Measurements from ENCODE around the gene EP400.

EP400 gene

DNA sequence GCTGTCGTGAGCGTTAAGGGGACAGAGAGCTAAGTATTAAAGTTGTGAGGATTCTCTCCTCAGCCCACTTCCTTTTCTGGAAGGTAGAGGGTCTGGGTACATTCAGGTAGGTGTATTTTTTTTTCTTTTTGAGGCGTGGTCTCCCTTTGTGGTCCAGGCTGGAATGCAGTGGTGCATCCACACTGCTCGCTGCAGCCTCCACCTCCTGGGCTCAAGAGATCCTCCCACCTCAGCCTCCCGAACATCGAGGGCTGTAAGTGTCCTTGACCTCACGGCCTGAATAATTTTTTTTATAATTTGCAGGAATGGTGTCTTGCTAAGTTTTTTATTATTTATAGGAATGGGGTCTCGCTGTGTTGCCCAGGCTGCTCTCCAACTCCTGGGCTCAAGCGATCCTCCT lies 19.2 kb upstream of the EP400 start:
- Histone ChIP-seq H3K27ac (ENCODE audit: low read length) (no peak overlapping the region), H3K27me3 (ENCODE audit: control insufficient read depth in 1 of 2, insufficient read depth in 2 of 2, low read length in 2 of 2) (no peaks in the 10 kb centered on the region), H3K9me3 (ENCODE audit: control insufficient read depth in 2 of 2, low read length in 2 of 2) (no peaks in the 10 kb centered on the region), H3K36me3 (ENCODE audit: control insufficient read depth in 2 of 2, insufficient read depth in 2 of 2, low read length in 2 of 2) (peaks cover 18 to 23% of the 10 kb centered on the region in 2 donors), H3K9ac (ENCODE audit: low read length in 2 of 2) (peak overlapping the region in 1 of 2 donors; percentile 55), H3K4me1 (ENCODE audit: control insufficient read depth, insufficient read depth, low read length) (peaks cover 11% of the 10 kb centered on the region), H3K4me3 (ENCODE audit: low read length in 2 of 2) (peak overlapping the region in 1 of 2 donors; percentile 82)

DNA sequence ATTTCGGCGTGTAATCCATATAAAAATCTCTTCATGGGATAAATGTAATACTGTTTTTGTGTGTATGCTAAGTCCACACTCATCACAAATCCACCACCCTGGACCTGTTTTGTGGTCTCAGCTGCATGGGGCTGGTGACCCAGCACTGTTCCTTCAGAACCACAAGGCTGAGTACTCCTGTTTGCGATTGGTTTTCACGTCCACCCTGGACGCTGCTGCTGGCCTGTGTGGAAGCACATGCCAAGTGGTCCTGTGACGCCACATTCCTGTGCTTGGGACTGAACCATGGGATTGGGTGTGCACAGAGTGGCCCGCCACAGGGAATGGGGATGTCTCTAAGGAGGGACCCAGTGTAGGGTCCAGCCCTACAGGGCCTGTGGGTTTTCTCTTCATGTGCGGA lies 16.4 kb upstream of the EP400 start:
- H3K36me3 ChIP-seq (ENCODE audit: control insufficient read depth in 2 of 2, insufficient read depth in 2 of 2, low read length in 2 of 2) = peaks cover 18 to 23% of the 10 kb centered on the region in 2 donors
- no peaks in the 10 kb centered on the region for H3K9me3 ChIP-seq (ENCODE audit: control insufficient read depth in 2 of 2, low read length in 2 of 2)
- H3K4me3 ChIP-seq (ENCODE audit: low read length in 2 of 2) = no peak overlapping the region
- no peaks in the 10 kb centered on the region for H3K27me3 ChIP-seq (ENCODE audit: control insufficient read depth in 1 of 2, insufficient read depth in 2 of 2, low read length in 2 of 2)
- no peak overlapping the region for H3K9ac ChIP-seq (ENCODE audit: low read length in 2 of 2)
- H3K27ac ChIP-seq (ENCODE audit: low read length) = no peak overlapping the region
- peaks cover 10% of the 10 kb centered on the region for H3K4me1 ChIP-seq (ENCODE audit: control insufficient read depth, insufficient read depth, low read length)

DNA sequence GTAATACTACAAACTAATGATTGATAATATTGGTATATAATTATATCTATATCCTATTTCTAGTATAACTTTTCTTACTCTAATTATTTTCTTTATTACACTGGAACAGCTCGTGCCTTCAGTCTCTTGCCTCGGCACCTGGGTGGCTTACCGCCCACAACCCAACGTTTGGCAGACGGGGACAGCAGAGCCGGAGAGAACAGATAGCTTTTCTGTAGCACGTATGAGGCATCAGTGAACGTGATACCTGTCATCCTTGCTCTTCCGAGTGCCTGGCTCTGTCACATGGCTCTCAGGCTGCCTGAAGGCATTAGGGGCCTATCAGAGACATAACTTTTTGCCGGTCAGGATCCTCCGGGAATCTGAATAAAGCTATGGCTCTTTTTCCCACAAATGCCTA lies 15.2 kb upstream of the EP400 start:
- peaks cover 22 to 27% of the 10 kb centered on the region in 2 donors for H3K36me3 ChIP-seq (ENCODE audit: control insufficient read depth in 2 of 2, insufficient read depth in 2 of 2, low read length in 2 of 2)
- no peaks in the 10 kb centered on the region for H3K27me3 ChIP-seq (ENCODE audit: control insufficient read depth in 1 of 2, insufficient read depth in 2 of 2, low read length in 2 of 2)
- no peak overlapping the region for H3K27ac ChIP-seq (ENCODE audit: low read length)
- H3K4me1 ChIP-seq (ENCODE audit: control insufficient read depth, insufficient read depth, low read length) = peaks cover 7% of the 10 kb centered on the region
- H3K9ac ChIP-seq (ENCODE audit: low read length in 2 of 2) = no peak overlapping the region
- H3K4me3 ChIP-seq (ENCODE audit: low read length in 2 of 2) = no peak overlapping the region
- no peaks in the 10 kb centered on the region for H3K9me3 ChIP-seq (ENCODE audit: control insufficient read depth in 2 of 2, low read length in 2 of 2)

DNA sequence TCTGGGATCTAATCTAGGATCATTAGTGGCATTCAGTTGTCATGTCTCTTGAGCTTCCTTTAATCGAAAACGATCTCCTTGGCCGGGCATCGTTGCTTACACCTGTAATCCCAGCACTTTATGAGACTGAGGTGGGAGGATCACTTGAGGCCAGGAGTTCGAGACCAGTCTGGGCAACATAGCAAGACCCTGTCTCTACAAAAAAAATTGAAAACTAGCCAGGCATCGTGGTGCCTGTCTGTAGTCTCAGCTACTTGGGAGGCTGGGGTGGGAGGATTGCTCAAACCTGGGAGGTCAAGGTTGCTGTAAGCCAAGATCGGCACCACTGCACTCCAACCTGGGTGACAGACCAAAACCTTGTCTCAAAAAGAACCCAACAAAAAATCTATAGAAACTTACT lies 11.7 kb upstream of the EP400 start:
- Histone ChIP-seq H3K9ac (ENCODE audit: low read length in 2 of 2) (no peak overlapping the region), H3K27me3 (ENCODE audit: control insufficient read depth in 1 of 2, insufficient read depth in 2 of 2, low read length in 2 of 2) (no peaks in the 10 kb centered on the region), H3K27ac (ENCODE audit: low read length) (no peak overlapping the region), H3K36me3 (ENCODE audit: control insufficient read depth in 2 of 2, insufficient read depth in 2 of 2, low read length in 2 of 2) (peaks cover 24 to 32% of the 10 kb centered on the region in 2 donors), H3K9me3 (ENCODE audit: control insufficient read depth in 2 of 2, low read length in 2 of 2) (no peaks in the 10 kb centered on the region), H3K4me3 (ENCODE audit: low read length in 2 of 2) (no peak overlapping the region), H3K4me1 (ENCODE audit: control insufficient read depth, insufficient read depth, low read length) (no peaks in the 10 kb centered on the region)

DNA sequence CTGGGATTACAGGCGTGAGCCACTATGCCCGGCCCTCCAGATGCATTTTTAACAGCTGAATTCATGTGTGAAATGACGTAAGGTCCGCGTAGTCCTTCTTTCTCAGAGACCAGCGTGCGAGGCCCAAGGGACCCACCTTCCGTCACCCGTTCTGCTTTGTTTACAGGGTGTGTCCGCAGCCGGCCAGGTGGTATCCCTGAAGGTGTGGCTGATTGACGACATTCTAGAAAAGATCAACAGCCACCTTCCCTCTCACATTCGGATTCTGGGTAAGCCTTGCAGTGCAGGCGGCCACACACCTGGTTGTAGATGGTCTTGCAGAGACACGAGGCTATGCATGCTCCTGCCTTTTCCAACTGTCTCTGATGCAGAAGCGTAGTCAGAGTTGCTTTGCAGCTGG lies 10.7 kb upstream of the EP400 start:
- Histone ChIP-seq H3K9me3 (ENCODE audit: control insufficient read depth in 2 of 2, low read length in 2 of 2) (no peaks in the 10 kb centered on the region), H3K4me1 (ENCODE audit: control insufficient read depth, insufficient read depth, low read length) (no peaks in the 10 kb centered on the region), H3K27ac (ENCODE audit: low read length) (no peak overlapping the region), H3K9ac (ENCODE audit: low read length in 2 of 2) (no peak overlapping the region), H3K27me3 (ENCODE audit: control insufficient read depth in 1 of 2, insufficient read depth in 2 of 2, low read length in 2 of 2) (no peaks in the 10 kb centered on the region), H3K36me3 (ENCODE audit: control insufficient read depth in 2 of 2, insufficient read depth in 2 of 2, low read length in 2 of 2) (peaks cover 18 to 28% of the 10 kb centered on the region in 2 donors), H3K4me3 (ENCODE audit: low read length in 2 of 2) (no peak overlapping the region)

DNA sequence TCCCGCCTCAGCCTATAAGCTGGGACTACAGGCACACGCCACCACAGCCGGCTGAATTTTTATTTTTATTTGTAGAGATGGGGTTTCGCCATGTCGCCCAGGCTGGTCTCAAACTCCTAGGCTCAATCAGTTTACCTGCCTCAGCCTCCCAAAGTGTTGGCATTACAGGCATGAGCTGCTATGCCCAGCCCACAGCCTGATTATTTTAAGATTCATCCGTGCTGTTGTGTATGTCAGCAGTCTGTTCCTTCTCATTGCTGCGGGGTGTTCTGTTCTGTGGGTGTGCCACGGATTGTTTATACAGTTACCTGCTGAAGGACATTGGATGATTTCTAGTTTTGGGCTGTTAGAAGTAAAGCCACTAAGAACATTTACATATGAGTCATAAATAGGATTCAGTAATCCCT lies 9.6 kb upstream of the EP400 start:
- Histone ChIP-seq H3K4me3 (ENCODE audit: low read length in 2 of 2) (no peak overlapping the region), H3K27me3 (ENCODE audit: control insufficient read depth in 1 of 2, insufficient read depth in 2 of 2, low read length in 2 of 2) (no peaks in the 10 kb centered on the region), H3K9ac (ENCODE audit: low read length in 2 of 2) (no peak overlapping the region), H3K27ac (ENCODE audit: low read length) (no peak overlapping the region), H3K9me3 (ENCODE audit: control insufficient read depth in 2 of 2, low read length in 2 of 2) (no peaks in the 10 kb centered on the region), H3K4me1 (ENCODE audit: control insufficient read depth, insufficient read depth, low read length) (no peaks in the 10 kb centered on the region), H3K36me3 (ENCODE audit: control insufficient read depth in 2 of 2, insufficient read depth in 2 of 2, low read length in 2 of 2) (peaks cover 15 to 22% of the 10 kb centered on the region in 2 donors)

DNA sequence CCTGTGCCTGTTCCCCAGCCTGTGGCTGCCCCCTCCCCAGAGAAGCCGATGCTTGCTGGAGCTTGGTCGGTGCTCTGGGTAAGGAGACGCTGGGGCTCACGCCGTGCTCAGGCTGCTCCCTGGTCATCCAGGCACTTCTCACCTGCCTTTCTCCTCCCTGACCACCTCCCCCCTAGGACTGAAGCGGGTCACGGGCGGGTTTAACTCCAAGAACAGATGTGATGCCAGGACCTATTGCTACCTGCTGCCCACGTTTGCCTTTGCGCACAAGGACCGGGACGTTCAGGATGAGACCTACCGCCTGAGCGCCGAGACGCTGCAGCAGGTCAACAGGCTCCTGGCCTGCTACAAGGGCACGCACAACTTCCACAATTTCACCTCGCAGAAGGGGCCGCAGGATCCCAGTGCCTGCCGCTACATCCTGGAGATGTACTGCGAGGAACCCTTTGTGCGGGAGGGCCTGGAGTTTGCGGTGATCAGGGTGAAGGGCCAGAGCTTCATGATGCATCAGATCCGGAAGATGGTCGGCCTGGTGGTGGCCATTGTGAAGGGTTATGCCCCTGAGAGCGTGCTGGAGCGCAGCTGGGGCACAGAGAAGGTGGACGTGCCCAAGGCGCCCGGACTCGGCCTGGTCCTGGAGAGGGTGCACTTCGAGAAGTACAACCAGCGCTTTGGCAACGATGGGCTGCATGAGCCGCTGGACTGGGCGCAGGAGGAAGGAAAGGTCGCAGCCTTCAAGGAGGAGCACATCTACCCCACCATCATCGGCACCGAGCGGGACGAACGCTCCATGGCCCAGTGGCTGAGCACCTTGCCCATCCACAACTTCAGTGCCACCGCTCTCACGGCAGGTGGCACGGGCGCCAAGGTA lies 8.4 kb upstream of the EP400 start:
- Histone ChIP-seq H3K9ac (ENCODE audit: low read length in 2 of 2) (no peak overlapping the region), H3K4me1 (ENCODE audit: control insufficient read depth, insufficient read depth, low read length) (no peaks in the 10 kb centered on the region), H3K9me3 (ENCODE audit: control insufficient read depth in 2 of 2, low read length in 2 of 2) (no peaks in the 10 kb centered on the region), H3K36me3 (ENCODE audit: control insufficient read depth in 2 of 2, insufficient read depth in 2 of 2, low read length in 2 of 2) (peaks cover 15 to 22% of the 10 kb centered on the region in 2 donors), H3K27ac (ENCODE audit: low read length) (no peak overlapping the region), H3K4me3 (ENCODE audit: low read length in 2 of 2) (no peak overlapping the region), H3K27me3 (ENCODE audit: control insufficient read depth in 1 of 2, insufficient read depth in 2 of 2, low read length in 2 of 2) (no peaks in the 10 kb centered on the region)

DNA sequence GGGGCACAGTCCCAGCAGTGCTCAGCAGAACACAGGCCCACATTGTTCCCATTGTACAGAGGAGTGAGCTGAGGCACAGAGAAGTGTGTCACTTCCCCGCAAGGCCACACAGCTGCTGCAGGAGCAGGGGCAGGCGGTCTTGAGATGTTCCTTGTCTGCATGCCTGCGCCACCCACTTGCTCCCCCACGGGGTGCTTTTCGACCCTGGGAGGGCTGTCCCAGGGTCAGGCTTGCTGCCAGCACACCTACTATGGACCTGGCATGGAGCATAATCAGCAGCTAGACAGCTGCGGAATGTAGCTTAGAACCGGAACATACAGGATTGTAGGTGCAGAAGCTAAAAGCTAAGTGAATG lies 7.8 kb upstream of the EP400 start:
- Histone ChIP-seq H3K4me1 (ENCODE audit: control insufficient read depth, insufficient read depth, low read length) (no peaks in the 10 kb centered on the region), H3K27me3 (ENCODE audit: control insufficient read depth in 1 of 2, insufficient read depth in 2 of 2, low read length in 2 of 2) (no peaks in the 10 kb centered on the region), H3K27ac (ENCODE audit: low read length) (no peak overlapping the region), H3K4me3 (ENCODE audit: low read length in 2 of 2) (no peak overlapping the region), H3K9me3 (ENCODE audit: control insufficient read depth in 2 of 2, low read length in 2 of 2) (no peaks in the 10 kb centered on the region), H3K36me3 (ENCODE audit: control insufficient read depth in 2 of 2, insufficient read depth in 2 of 2, low read length in 2 of 2) (peaks cover 15 to 22% of the 10 kb centered on the region in 2 donors), H3K9ac (ENCODE audit: low read length in 2 of 2) (no peak overlapping the region)

DNA sequence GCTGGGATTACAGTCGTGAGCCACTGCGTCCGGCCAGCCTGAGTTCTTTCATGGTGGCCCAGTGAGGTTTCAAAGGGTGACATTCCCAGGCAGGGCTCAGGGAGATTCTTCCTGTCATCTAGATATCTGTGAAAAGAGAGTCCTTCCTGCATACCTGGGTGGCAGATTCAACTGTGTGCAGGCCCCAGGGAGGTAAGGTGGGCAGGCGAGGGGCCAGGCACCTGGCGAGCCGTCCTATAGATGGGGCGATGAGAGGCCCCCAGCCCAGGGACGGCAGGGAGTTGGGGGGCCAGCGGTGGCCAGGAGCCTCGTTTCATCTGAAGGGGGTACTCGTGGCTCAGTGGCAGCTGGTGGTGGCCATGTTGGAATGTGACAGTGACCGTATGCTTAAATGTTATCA lies 7.1 kb upstream of the EP400 start:
- no peaks in the 10 kb centered on the region for H3K4me1 ChIP-seq (ENCODE audit: control insufficient read depth, insufficient read depth, low read length)
- no peaks in the 10 kb centered on the region for H3K9me3 ChIP-seq (ENCODE audit: control insufficient read depth in 2 of 2, low read length in 2 of 2)
- H3K36me3 ChIP-seq (ENCODE audit: control insufficient read depth in 2 of 2, insufficient read depth in 2 of 2, low read length in 2 of 2) = peaks cover 15 to 22% of the 10 kb centered on the region in 2 donors
- H3K27ac ChIP-seq (ENCODE audit: low read length) = no peak overlapping the region
- no peak overlapping the region for H3K4me3 ChIP-seq (ENCODE audit: low read length in 2 of 2)
- H3K9ac ChIP-seq (ENCODE audit: low read length in 2 of 2) = no peak overlapping the region
- no peaks in the 10 kb centered on the region for H3K27me3 ChIP-seq (ENCODE audit: control insufficient read depth in 1 of 2, insufficient read depth in 2 of 2, low read length in 2 of 2)

DNA sequence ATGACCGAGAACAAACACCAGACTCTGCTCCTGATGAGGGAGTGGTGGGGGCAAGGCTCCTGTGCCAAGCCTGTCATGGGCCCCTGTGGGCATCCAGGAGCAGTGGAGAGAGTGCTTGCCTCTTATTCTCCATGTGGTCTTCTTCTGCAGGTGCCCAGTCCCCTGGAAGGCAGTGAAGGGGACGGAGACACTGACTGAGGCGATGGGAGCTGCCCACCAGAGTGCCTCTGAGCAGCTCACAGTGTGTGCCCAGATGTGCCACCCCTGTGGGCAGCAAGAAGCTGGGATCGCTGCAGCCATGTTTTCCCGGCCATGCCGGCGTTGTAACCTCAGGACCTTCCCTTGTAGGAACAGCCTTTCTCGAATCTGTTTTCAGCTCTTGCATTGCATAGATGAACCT lies 6.4 kb upstream of the EP400 start:
- no peaks in the 10 kb centered on the region for H3K4me1 ChIP-seq (ENCODE audit: control insufficient read depth, insufficient read depth, low read length)
- H3K9me3 ChIP-seq (ENCODE audit: control insufficient read depth in 2 of 2, low read length in 2 of 2) = no peaks in the 10 kb centered on the region
- H3K4me3 ChIP-seq (ENCODE audit: low read length in 2 of 2) = no peak overlapping the region
- no peak overlapping the region for H3K9ac ChIP-seq (ENCODE audit: low read length in 2 of 2)
- H3K27ac ChIP-seq (ENCODE audit: low read length) = no peak overlapping the region
- H3K36me3 ChIP-seq (ENCODE audit: control insufficient read depth in 2 of 2, insufficient read depth in 2 of 2, low read length in 2 of 2) = peaks cover 15 to 22% of the 10 kb centered on the region in 2 donors
- no peaks in the 10 kb centered on the region for H3K27me3 ChIP-seq (ENCODE audit: control insufficient read depth in 1 of 2, insufficient read depth in 2 of 2, low read length in 2 of 2)

DNA sequence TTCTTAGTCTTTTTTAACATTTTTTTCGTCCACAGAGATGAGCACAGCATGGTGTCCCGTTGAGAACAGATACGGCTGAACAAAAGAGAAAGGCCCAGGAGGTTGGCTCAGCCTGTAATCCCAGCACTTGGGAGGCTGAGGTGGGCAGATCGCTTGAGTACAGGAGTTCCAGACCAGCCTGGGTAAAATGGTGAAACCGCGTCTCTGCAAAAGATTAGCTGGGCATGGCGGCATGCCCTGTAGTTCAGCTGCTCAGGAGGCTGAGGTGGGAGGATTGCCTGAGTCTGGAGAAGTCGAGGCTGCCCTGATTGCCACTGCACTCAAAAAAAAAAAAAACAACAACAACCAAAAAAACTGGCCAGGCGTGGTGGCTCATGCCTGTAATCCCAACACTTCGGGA lies 5.9 kb upstream of the EP400 start:
- Histone ChIP-seq H3K9me3 (ENCODE audit: control insufficient read depth in 2 of 2, low read length in 2 of 2) (no peaks in the 10 kb centered on the region), H3K4me1 (ENCODE audit: control insufficient read depth, insufficient read depth, low read length) (no peaks in the 10 kb centered on the region), H3K9ac (ENCODE audit: low read length in 2 of 2) (no peak overlapping the region), H3K27ac (ENCODE audit: low read length) (no peak overlapping the region), H3K4me3 (ENCODE audit: low read length in 2 of 2) (no peak overlapping the region), H3K36me3 (ENCODE audit: control insufficient read depth in 2 of 2, insufficient read depth in 2 of 2, low read length in 2 of 2) (peaks cover 15 to 22% of the 10 kb centered on the region in 2 donors), H3K27me3 (ENCODE audit: control insufficient read depth in 1 of 2, insufficient read depth in 2 of 2, low read length in 2 of 2) (no peaks in the 10 kb centered on the region)

Data from stomach smooth muscle (tissue), 2 donors.